GOT3 (cell line): ENCODE results near the gene FARS2.

Experiments used
- DNase-seq: peaks from one replicate; lab custom pipeline; 2025; ENCODE audit warnings: mixed read lengths; lab: John Stamatoyannopoulos, UW

FARS2 gene

GRCh38 chr6:5809450-5809849 is 548.1 kb downstream of the FARS2 start:
- DNase-seq, result no peak

- DNase-seq, result no peak
Observed at GRCh38 chr6:5811997-5812396, 550.7 kb downstream of the FARS2 start.

- DNase-seq, result no peak
Observed at GRCh38 chr6:5813625-5814027, 552.3 kb downstream of the FARS2 start.

- no peak for DNase-seq
Observed at GRCh38 chr6:5814116-5814515, 552.8 kb downstream of the FARS2 start.

GRCh38 chr6:5814901-5815300 is 553.6 kb downstream of the FARS2 start:
- DNase-seq, result no peak

- DNase-seq, result no peak
Observed at GRCh38 chr6:5817869-5818268, 556.6 kb downstream of the FARS2 start.

GRCh38 chr6:5818959-5819358 is 557.6 kb downstream of the FARS2 start:
- DNase-seq, result no peak
